ENCODE measurements around the gene DDAH1. TPM values are rescaled to one million over a fixed set of nuclear protein-coding genes. Genes with fewer than 3 reads are reported as not detected.

DDAH1 gene
- total and polyA plus RNA-seq, 2 donors (not counting 3 experiments of a cell fraction or from before 2014, with no cell fraction given) = 44.0 to 75.2 TPM

DNA sequence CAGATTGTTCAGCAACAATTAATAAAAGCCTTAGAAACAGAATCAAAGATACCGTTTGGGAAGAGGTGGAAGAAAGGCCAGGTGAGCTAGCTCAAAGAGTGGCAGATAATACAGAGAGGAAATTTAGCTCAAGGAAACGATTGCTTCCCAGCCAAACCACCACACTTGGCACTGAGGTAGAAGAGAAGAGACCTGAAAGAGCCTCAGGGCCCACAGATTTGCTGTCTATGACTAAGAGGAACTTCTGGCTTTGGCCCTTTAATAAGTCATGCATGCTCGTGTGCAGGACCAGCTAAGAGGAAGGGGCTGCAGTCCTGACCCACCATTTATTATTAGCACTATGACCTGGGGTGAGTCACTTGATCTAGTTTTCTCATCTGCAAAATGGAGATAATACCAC, 115.7 kb downstream of the DDAH1 start:
- no peak for TF ChIP-seq EZH2 (IDR thresholded peaks at IDR 0.05; ENCODE audit: borderline replicate concordance, low read depth, low read length, severe bottlenecking)
- TF ChIP-seq, protein P1, sequence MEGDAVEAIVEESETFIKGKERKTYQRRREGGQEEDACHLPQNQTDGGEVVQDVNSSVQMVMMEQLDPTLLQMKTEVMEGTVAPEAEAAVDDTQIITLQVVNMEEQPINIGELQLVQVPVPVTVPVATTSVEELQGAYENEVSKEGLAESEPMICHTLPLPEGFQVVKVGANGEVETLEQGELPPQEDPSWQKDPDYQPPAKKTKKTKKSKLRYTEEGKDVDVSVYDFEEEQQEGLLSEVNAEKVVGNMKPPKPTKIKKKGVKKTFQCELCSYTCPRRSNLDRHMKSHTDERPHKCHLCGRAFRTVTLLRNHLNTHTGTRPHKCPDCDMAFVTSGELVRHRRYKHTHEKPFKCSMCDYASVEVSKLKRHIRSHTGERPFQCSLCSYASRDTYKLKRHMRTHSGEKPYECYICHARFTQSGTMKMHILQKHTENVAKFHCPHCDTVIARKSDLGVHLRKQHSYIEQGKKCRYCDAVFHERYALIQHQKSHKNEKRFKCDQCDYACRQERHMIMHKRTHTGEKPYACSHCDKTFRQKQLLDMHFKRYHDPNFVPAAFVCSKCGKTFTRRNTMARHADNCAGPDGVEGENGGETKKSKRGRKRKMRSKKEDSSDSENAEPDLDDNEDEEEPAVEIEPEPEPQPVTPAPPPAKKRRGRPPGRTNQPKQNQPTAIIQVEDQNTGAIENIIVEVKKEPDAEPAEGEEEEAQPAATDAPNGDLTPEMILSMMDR (IDR thresholded peaks at IDR 0.05; ENCODE audit: extremely low read depth in 1 of 2, insufficient read depth in 1 of 2, low read depth in 1 of 2, low read length in 2 of 2) = no peak
- no peak for TF ChIP-seq GATA2 (IDR thresholded peaks at IDR 0.05; ENCODE audit: insufficient read depth, insufficient read length, low read depth, low read length)
- TF ChIP-seq, protein P2, sequence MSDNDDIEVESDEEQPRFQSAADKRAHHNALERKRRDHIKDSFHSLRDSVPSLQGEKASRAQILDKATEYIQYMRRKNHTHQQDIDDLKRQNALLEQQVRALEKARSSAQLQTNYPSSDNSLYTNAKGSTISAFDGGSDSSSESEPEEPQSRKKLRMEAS (IDR thresholded peaks at IDR 0.05; ENCODE audit: insufficient read depth, insufficient read length) = no peak
- no peak for TF ChIP-seq POLR2AphosphoS5 (IDR thresholded peaks at IDR 0.05; ENCODE audit: insufficient read depth, low read depth, low read length)
- no peak for TF ChIP-seq POLR2A (IDR thresholded peaks at IDR 0.05; ENCODE audit: low read depth, low read length)
- no peak for TF ChIP-seq FOS (IDR thresholded peaks at IDR 0.05; ENCODE audit: borderline replicate concordance, insufficient read depth, low read length)
- TF ChIP-seq JUN (IDR thresholded peaks at IDR 0.05; ENCODE audit: borderline replicate concordance, insufficient read depth, insufficient read length, low read depth) = no peak
- TF ChIP-seq MYC (IDR thresholded peaks at IDR 0.05; ENCODE audit: low read depth, low read length) = no peak
- H3K79me2 ChIP-seq (ENCODE audit: control insufficient read depth, insufficient read depth, low read length) = peaks cover 16% of the 10 kb centered on the region
- BruUV-seq (replicated peaks) = no TSS peak

More for the DNA sequence above, 115.7 kb downstream of the DDAH1 start:
- dilution Hi-C loops (cut with MboI; ENCODE audit: extremely low pct_ligation_motif_present, low sequenced_read_pairs) = no loop called here
- intact Hi-C loops (cut with micrococcal nuclease) = no loop called here
- FAIRE-seq (no peak), DNase-seq (ENCODE audit: low read depth, low spot score) (no peak)
- no peak overlapping the region for H3K27ac ChIP-seq (ENCODE audit: insufficient read depth, low read depth, low read length)
- H3K9me3 ChIP-seq (replicated peaks; ENCODE audit: control insufficient read depth, insufficient read depth, low read length) = no peaks in the 10 kb centered on the region
- no peak overlapping the region for H3K4me2 ChIP-seq (ENCODE audit: insufficient read depth, low read length)
- H3K36me3 ChIP-seq (ENCODE audit: control insufficient read depth in 2 of 2, extremely low read depth in 1 of 2, insufficient read depth in 2 of 2, low read length in 2 of 2) = peaks cover 4 to 14% of the 10 kb centered on the region in 2 experiments
- no peaks in the 10 kb centered on the region for H3K9me1 ChIP-seq (replicated peaks; ENCODE audit: control insufficient read depth, extremely low read depth, insufficient read depth, low read length)
- ChIA-PET CTCF (interaction anchor here (1.0 to 2.4 kb wide), 4 partner anchors 11 to 40 kb away, joined by 3 to 9 read pairs (median 3); no protein-coding TSS in a partner anchor), POLR2A (no interaction called here)
- no peaks in the 10 kb centered on the region for H3K27me3 ChIP-seq (ENCODE audit: control insufficient read depth in 2 of 2, insufficient read depth in 2 of 2, low read length in 2 of 2)
- no peak overlapping the region for H3K9ac ChIP-seq (replicated peaks; ENCODE audit: extremely low read depth, insufficient read depth, low read length)
- no peak overlapping the region for H2AFZ ChIP-seq (ENCODE audit: low read depth, low read length)
- peaks cover 20% of the 10 kb centered on the region for H3K4me1 ChIP-seq (ENCODE audit: control insufficient read depth, extremely low read depth, insufficient read depth, low read length)
- H3K4me3 ChIP-seq (replicated peaks in 1 of 3; ENCODE audit: insufficient read depth in 1 of 3, low read depth in 1 of 3, low read length in 3 of 3) = no peak overlapping the region
- no peaks in the 10 kb centered on the region for H4K20me1 ChIP-seq (replicated peaks; ENCODE audit: control insufficient read depth, extremely low read depth, insufficient read depth, low read length)
